ENCODE results near the gene GYS1.

DNA sequence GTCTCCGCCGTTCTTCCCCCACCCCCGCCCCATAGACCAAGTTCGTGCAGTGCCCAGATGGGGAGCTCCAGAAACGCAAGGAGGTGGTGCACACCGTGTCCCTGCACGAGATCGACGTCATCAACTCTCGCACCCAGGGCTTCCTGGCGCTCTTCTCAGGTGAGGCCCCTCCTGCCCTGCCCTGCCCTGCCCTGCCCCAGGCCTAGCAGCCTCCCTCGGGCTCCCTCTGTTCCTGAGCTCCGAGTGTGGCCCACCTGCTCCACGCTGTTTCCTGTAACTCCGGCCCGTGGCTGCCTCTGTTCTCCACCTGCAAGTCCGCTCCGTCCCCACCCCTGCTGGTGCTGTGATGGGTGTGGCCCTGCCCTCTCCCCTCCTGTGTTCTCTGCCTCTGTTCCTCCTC is 17.3 kb upstream of the GYS1 start:
- TF ChIP-seq POLR2A (IDR thresholded peaks at IDR 0.05; ENCODE audit: low read length) (no peak), GATA1 (IDR thresholded peaks at IDR 0.05; ENCODE audit: low read depth, low read length) (no peak)

All from erythroblast (primary cell).